ENCODE results near the gene GPR137. TPM values are rescaled to one million over a fixed set of nuclear protein-coding genes. Genes with fewer than 3 reads are reported as not detected.
A peak's percentile ranks its signal among the peaks of the same experiment; 100 is the strongest.

GPR137 gene
- total RNA-seq, 1 experiment from 2014 or later: 51.8 TPM

DNA sequence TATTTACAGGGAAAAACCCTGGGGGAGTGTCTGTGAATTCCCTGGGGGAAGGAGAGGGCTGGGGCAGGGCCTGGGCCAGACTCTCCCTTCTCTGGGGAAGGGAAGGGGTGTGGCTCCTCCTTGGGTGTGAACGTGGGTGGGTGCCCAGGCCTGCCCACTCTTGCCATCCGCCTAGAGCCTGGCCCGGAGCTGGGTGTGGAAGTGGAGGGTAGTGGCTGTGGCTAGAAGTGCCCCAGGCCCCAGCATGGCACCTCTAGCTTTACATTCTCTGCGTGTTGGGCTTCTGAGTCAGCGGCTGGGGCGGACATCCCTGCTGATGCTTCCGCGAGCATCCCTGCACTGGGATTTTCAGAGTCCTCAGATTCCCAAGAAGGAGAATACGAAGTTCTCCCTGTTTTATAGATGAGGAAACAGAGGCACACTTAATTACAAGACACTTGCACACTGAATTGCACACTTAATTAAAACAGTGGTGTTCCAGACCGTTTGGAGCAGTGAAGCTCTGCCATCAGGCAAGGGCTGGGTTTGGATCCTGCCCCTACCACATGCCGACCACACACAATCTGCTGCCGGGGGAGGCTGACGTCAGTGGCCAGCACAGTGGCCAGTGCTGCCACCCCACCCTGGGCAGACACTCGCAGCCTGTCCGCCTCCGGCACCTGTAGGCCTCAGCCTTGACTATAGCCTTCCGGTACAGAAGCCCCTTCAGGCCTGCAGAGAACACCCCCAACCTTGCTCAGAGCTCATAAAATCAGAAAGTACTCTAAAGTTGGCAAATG lies 8.8 kb upstream of the GPR137 start (continued):
- TF ChIP-seq ZNF121 (CRISPR knock-in tag; IDR thresholded peaks at IDR 0.05) (no peak), ZNF423 (CRISPR knock-in tag; IDR thresholded peaks at IDR 0.05) (no peak), FOXP1 (CRISPR knock-in tag; IDR thresholded peaks at IDR 0.05; ENCODE audit: borderline replicate concordance) (no peak), MXD4 (CRISPR knock-in tag; IDR thresholded peaks at IDR 0.05; ENCODE audit: borderline replicate concordance) (no peak), NR2C2 (CRISPR knock-in tag; IDR thresholded peaks at IDR 0.05) (no peak)
- TF ChIP-seq, protein P1, sequence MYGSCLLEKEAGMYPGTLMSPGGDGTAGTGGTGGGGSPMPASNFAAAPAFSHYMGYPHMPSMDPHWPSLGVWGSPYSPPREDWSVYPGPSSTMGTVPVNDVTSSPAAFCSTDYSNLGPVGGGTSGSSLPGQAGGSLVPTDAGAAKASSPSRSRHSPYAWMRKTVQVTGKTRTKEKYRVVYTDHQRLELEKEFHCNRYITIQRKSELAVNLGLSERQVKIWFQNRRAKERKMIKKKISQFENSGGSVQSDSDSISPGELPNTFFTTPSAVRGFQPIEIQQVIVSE (CRISPR knock-in tag; IDR thresholded peaks at IDR 0.05; ENCODE audit: borderline replicate concordance): no peak

DNA sequence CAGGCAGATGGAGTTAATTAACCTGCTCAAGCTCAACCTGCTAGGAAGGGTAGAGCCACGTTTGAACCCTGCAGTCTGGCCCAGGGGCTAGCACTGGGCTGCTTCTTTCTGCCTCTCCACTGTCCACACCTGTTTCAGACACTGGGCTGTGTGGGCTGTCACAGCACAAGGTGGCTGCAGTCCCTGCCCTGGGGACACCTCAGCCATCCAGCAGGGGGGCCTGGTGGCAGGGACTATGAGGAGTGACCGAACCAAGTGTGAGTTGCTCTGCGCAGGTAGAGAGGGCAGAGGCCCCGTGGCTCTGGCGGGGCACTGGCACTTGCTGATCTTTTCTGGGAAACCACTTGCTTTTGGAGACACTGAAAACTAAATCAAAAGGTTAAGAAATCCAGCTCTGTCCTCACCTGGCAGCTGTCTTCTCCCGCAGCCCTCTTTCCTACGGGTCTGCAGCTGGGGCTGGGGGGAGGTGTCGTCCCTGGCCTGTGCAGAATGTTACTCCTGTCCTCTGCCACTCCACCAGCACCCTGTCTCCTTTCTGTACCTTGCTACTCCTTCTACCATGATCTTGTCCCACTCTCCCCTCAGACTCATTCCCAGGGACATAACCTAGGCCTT lies 7.0 kb upstream of the GPR137 start:
- Mint-ChIP-seq H3K27ac (peak overlapping the region; percentile 12; the same call in 1 of the 2 replicates), H3K4me3 (no peak overlapping the region)

DNA sequence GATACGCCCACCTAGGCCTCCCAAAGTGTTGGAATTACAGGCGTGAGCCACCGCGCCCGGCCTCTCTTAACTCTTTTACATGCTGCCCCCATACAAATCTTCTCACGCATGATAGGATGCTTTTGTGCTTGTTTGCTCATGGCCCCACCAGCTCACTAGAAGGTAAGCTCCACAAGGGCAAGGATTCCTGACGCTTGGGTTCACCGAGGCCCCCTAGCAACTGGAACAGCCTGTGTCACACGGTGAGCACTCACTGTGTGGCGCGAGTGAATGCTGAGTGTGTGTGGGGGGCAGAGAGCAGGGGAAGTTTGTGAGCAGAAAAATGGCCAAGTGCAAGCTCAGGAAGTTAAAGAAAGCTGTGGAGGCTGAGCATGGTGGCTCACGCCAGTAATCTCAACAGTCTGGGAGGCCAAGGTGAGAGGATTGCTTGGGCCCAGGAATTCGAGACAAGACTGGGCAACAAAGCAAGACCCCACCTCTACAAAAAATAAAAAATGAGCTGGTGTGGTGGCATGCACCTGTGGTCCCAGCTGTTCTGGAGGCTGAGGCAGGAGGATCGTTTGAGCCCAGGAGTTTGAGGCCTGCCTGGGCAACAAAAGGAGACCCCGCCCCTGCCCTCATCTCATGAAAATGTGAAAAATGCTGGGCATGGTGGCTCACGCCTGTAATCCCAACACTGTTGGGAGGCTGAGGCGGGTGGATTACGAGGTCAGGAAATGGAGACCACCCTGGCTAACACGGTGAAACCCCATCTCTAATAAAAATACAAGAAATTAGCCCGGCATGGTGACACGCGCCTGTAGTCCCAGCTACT lies 3.5 kb upstream of the GPR137 start:
- POLR2A ChIA-PET: interaction anchor here (0.6 kb wide), 2 partner anchors 30 to 974 kb away, joined by 3 to 4 read pairs; no protein-coding TSS in a partner anchor
- Mint-ChIP-seq H3K9me3 (no peaks in the 10 kb centered on the region), H3K36me3 (peaks cover 12% of the 10 kb centered on the region), H3K27ac (no peak overlapping the region), H3K4me1 (peaks cover 8% of the 10 kb centered on the region), H3K4me3 (no peak overlapping the region), H3K27me3 (ENCODE audit: low read depth) (peaks cover 2% of the 10 kb centered on the region; the same call in 1 of the 2 replicates)
- no peak for DNase-seq (ENCODE audit: low spot score)
- no peak for ATAC-seq
- CTCF ChIA-PET: interaction anchor here (0.7 to 12.5 kb wide), 2 partner anchors 15 to 21 kb away, joined by 4 to 151 read pairs; partner anchors contain the start of gene ESRRA
- TF ChIP-seq, protein P2, sequence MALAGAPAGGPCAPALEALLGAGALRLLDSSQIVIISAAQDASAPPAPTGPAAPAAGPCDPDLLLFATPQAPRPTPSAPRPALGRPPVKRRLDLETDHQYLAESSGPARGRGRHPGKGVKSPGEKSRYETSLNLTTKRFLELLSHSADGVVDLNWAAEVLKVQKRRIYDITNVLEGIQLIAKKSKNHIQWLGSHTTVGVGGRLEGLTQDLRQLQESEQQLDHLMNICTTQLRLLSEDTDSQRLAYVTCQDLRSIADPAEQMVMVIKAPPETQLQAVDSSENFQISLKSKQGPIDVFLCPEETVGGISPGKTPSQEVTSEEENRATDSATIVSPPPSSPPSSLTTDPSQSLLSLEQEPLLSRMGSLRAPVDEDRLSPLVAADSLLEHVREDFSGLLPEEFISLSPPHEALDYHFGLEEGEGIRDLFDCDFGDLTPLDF (CRISPR knock-in tag; IDR thresholded peaks at IDR 0.05): no peak
- no peak for TF ChIP-seq NR3C1 (CRISPR knock-in tag; conservative IDR thresholded peaks at IDR 0.05; ENCODE audit: low read depth)

More for the DNA sequence above, 7.0 kb upstream of the GPR137 start:
- Mint-ChIP-seq H3K36me3 (peaks cover 12% of the 10 kb centered on the region), H3K9me3 (no peaks in the 10 kb centered on the region), H3K4me1 (peaks cover 19% of the 10 kb centered on the region), H3K27me3 (ENCODE audit: low read depth) (no peaks in the 10 kb centered on the region)
- ChIA-PET CTCF (interaction anchor here (0.6 to 4.0 kb wide), 8 partner anchors 8 to 441 kb away, joined by 3 to 24 read pairs (median 4); partner anchors contain the start of genes CATSPERZ, ESRRA, KCNK4 and PLCB3), POLR2A (no interaction called here)
- no peak for ATAC-seq
- no peak for DNase-seq (ENCODE audit: low spot score)
- TF ChIP-seq, protein P3, sequence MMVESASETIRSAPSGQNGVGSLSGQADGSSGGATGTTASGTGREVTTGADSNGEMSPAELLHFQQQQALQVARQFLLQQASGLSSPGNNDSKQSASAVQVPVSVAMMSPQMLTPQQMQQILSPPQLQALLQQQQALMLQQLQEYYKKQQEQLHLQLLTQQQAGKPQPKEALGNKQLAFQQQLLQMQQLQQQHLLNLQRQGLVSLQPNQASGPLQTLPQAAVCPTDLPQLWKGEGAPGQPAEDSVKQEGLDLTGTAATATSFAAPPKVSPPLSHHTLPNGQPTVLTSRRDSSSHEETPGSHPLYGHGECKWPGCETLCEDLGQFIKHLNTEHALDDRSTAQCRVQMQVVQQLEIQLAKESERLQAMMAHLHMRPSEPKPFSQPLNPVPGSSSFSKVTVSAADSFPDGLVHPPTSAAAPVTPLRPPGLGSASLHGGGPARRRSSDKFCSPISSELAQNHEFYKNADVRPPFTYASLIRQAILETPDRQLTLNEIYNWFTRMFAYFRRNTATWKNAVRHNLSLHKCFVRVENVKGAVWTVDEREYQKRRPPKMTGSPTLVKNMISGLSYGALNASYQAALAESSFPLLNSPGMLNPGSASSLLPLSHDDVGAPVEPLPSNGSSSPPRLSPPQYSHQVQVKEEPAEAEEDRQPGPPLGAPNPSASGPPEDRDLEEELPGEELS (CRISPR knock-in tag; IDR thresholded peaks at IDR 0.05): no peak
- TF ChIP-seq CREM (CRISPR knock-in tag; IDR thresholded peaks at IDR 0.05): no peak
- TF ChIP-seq, protein P4, sequence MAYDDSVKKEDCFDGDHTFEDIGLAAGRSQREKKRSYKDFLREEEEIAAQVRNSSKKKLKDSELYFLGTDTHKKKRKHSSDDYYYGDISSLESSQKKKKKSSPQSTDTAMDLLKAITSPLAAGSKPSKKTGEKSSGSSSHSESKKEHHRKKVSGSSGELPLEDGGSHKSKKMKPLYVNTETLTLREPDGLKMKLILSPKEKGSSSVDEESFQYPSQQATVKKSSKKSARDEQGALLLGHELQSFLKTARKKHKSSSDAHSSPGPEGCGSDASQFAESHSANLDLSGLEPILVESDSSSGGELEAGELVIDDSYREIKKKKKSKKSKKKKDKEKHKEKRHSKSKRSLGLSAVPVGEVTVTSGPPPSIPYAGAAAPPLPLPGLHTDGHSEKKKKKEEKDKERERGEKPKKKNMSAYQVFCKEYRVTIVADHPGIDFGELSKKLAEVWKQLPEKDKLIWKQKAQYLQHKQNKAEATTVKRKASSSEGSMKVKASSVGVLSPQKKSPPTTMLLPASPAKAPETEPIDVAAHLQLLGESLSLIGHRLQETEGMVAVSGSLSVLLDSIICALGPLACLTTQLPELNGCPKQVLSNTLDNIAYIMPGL (CRISPR knock-in tag; IDR thresholded peaks at IDR 0.05): no peak
- TF ChIP-seq, protein P5, sequence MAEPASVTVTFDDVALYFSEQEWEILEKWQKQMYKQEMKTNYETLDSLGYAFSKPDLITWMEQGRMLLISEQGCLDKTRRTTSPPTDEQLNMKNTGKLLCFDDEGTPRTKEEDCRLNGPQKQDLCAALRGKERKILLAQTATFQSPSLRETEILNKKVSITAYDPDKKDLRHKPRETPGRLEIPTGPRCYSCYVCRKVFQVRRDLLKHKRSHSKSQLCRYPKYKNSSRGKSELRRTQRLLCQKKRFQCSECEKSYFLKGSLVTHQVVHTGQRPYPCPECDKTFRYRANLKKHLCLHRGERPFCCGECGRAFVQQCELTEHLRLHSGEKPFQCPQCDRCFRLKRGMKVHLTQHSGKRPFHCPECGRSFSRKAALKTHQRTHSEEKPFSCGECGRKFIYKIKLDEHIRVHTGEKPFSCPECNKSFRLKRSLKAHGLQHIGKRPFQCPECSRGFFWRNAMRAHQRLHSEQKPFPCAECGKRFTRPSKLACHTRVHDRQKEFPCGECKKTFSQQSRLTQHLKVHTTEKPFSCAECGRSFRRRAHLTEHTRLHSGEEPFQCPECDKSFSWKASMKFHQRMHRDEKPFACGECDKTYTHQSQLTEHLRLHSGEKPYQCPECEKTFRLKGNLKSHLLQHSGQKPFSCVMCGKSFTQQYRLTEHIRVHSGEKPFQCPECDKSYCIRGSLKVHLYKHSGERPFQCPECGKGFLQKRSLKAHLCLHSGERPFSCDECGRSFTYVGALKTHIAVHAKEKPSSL (CRISPR knock-in tag; conservative IDR thresholded peaks at IDR 0.05): no peak
